COR-L47 (cell line): Measurements from ENCODE around the gene NT5E.
"Not testable (repeated sequence)": the region's sequence is repeated elsewhere in the genome, so short reads cannot be mapped to it uniquely, and the experiment has no call there.

ENCODE experiments used
- DNase-seq: peaks from one replicate; lab custom pipeline; 2025; lab: John Stamatoyannopoulos, UW

The NT5E gene

DNA sequence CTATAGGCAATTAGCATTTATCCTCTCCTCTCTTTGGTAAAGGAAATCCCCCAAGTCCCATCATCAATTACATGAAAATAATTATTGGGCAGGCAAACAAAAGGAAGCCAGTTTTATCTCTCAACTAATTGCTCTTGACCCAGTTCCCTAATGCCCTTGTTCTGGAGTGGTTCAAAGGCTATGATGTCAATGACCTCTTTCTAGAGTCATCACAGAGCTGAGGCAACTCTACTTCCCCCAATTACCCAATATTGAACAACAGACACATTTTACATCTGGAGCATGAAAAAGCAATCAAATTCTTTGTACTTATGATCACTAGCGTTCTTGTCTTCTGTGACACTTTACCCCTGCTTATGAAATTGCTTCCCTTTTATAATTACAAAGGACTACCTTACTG is 43.5 kb downstream of the NT5E start:
- no peak for DNase-seq

DNA sequence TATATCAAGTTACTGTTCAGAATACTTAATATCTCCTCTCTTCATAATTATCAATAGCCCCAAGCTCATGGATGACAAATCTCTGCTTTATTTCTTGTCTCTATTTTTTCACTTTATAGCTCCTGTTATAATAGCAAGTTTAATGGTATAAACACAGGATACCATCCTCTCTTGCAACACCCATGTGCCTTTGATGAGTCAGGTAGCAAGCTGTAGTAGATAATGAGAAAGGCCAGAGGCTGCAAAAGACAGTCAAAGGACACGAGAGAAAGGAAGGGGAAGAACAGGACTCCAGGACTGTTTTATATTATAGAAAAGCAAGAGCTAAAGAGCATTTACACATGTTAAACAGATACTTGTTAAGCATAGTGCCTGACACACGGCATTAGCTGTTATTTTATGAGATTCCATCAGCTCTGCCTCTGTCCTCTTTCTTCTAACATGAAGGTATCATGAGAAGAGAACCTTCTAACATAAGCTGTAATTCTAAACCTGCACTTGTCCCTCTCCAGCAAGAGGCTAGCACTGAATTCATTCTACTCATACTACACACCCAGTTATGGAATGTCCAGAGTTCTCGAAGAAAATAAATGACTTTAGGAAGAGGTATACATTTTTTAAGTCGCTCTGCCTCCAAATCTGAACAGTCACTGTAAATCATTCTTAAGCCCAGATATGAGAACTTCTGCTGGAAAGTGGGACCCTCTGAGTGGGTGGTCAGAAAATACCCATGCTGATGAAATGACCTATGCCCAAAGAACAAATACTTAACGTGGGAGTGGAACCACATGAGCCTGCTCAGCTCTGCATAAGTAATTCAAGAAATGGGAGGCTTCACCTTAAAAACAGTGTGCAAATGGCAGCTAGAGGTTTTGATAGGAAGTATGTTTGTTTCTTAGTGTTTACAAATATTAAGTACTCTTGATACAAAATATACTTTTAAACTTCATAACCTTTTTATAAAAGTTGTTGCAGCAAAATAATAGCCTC is 45.0 kb downstream of the NT5E start:
- DNase-seq, result no peak

DNA sequence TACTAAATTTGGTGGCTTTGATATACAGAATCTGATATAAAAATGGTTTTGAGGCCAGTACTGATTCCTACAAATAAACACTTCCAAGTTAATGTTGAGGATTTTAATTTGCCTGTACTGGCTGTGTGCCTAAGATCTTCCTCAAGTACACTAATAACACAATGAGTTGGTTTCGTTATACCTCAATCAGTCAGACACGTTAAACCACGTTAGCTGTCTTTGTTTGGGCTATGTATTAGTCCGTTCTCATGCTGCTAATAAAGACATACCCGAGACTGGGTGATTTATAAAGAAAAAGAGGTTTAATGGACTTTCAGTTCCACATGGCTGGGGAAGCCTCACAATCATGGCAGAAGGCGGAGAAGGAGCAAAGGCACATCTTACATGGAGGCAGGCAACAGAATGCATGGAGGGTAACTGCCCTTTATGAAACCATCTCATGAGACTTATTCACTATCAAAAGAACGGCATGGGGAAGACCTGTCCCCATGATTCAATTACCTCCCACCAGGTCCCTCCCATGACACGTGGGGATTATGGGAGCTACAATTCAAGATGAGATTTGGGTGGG is 46.2 kb downstream of the NT5E start:
- DNase-seq, result no peak

DNA sequence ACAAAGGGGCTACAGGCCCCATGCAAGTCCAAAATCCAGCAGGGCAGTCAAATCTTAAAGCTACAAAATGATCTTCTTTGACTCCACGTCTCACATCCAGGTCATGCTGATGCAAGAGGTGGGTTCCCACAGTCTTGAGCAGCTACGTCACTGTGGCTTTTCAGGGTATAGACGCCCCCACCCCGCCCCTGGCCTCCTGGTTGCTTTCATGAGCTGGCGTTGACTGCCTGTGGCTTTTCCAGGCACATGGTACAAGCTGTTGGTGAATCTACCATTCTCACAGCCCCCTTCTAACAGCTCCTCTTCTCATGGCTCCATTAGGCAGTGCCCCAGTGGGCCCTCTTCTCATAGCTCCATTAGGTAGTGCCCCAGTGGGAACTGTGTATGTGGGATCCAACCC is 47.0 kb downstream of the NT5E start:
- DNase-seq, result no peak

DNA sequence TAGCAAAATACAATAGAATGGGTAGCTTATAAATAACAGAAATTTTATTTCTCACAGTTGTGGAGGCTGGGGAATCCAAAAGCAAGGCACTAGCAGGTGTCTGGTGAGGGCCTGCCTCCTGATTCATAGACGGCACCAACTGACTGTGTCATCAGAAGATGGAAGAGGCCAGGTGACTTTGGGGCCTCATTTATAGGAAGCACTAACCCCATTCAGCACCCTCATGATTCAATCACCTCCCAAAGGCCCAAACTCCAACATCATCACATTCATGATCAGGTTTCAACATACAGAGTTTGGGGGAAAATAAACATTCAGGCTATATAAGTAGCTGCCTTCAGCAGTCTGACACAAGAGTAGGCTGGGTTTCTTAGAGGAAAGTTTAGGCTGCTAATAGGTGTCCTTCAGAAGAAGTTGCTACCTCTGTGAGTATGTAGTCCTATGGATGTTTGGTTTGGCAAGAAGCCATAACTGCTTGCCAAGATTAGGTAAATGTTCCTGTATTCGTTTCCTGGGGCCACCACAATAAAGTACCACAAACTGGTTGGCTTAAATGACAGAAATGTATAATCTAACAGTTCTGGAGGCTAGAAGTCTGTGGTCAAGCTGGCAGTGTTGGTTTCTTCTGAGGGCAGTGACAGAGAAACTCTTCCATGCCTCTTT is 48.8 kb downstream of the NT5E start:
- peak; percentile 53 for DNase-seq

DNA sequence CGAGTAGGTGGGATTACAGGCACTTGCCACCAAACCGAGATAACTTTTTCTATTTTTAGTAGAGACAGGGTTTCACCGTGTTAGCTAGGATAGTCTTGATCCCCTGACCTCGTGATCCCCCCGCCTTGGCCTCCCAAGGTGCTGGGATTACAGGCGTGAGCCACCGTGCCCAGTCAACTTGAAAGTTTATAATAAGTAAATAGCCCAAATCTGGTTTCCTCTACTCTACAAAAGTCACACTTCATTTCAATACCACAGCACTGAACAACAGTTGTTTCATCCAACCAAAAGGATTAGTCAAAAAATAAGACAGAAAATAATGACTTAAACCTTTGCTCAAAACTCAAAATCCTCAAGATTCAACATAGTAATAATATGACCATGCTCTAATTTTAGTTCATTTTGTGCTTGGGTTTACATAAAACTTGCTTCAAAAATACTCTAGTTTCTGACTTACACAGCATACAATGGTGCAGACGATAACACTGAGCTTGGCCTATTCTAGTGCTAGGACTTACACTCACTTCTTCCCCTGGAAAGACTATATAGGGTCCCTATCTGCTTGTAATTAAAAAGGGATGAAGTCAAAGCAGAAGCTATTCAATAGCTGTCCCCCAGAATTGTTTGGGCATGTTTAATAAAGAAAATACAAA is 56.7 kb downstream of the NT5E start:
- no peak for DNase-seq

DNA sequence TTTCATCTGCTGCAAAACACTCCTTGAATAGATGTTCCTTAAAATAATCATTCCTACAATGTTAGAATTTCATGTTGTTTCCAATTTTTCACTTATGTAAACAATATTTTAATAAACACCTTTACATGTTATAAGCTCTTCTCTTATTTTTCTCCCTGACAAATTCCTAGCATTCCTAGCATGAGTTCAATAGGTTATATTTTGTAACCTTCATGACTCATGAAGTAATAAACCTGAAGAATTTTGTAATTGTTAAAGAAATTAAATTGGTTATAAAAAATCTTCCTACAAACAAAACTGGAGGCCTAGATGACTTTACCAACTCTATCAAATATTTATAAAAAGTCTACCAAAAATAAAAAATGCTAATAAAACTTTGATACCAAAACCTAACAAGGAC is 66.3 kb downstream of the NT5E start:
- no peak for DNase-seq

DNA sequence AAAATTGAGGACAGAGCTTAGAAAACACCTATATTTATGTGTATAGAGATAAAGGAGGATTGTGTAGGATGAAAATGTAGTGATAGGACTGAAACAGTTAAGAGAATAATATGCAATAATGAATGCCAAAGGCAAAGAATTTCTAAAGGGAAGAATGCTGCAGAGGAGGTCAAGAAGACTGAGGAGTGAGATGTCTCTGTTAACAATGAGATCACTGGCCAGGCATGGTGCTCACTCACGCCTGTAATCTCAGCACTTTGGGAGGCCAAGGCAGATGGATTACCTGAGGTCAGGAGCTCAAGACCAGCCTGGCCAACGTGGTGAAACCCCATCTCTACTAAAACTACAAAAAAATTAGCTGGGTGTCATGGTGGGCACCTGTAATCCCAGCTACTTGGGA is 74.4 kb downstream of the NT5E start:
- DNase-seq, result not testable (repeated sequence)

DNA sequence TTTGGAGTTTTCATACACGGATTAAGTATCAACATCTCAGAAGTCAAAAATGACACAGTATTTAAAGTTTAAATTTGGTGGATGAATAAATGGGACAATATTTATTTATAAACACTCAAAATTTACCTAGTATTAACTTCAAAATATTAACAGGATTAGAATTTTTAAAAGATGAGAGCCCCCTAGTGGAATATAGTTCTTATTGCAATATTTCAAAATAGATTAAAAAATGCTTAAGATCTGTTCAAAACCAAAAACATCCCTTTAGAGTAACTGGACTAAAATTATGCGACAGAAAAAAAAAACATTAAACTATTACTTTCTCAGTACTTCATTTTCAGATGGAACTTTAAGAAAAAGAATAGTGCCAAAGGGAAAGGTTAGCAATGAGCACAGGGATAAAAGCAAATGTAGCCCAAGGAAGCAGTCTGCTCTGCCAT is 87.2 kb downstream of the NT5E start:
- no peak for DNase-seq

DNA sequence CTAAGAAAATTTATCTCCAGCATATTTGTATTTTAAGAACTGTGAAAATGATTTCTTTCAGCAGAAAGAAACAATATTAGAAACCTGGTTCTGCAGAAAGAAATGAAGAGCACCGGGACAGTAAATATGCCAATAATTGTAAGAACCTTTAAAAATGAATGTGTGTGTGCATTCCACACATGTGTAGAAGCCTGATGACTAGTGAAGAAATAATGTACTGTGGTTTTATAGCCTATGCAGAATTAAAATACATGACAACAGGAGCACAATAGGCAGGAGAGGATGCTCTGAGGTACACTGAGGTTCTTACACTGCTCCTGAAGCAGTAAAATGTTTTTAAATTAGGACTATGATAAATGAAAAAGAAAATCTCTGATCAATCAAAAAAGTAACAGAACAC is 94.9 kb downstream of the NT5E start:
- DNase-seq, result no peak
